ENCODE results near the gene TMEM165. TPM values are rescaled to one million over a fixed set of nuclear protein-coding genes. Genes with fewer than 3 reads are reported as not detected.
A peak's percentile ranks its signal among the peaks of the same experiment; 100 is the strongest.

TMEM165 gene
- total and polyA plus RNA-seq, 2 of the 4 experiments (the other 2 are of a cell fraction) = 49.6 to 83.0 TPM

GRCh38 chr4:55411621-55412020 lies 15.9 kb downstream of the TMEM165 start:
- Histone ChIP-seq H3K14ac (replicated peaks; ENCODE audit: low read depth, low read length) (no peak overlapping the region), H2AK9ac (replicated peaks; ENCODE audit: low read depth, low read length, poor library complexity) (no peak overlapping the region), H3K9me3 (ENCODE audit: control insufficient read depth, insufficient read depth, low read length) (no peaks in the 10 kb centered on the region), H3K36me3 (ENCODE audit: control insufficient read depth, insufficient read depth, low read length) (peaks cover 28% of the 10 kb centered on the region), H3K27ac (ENCODE audit: insufficient read depth, low read length) (no peak overlapping the region), H2BK120ac (ENCODE audit: low read depth, low read length) (no peak overlapping the region), H2BK5ac (ENCODE audit: low read depth, low read length, poor library complexity, severe bottlenecking) (no peak overlapping the region), H2BK15ac (ENCODE audit: low read depth, low read length) (no peak overlapping the region), H3K56ac (ENCODE audit: extremely low read depth, insufficient read depth, low read length) (no peak overlapping the region), H3K4me2 (ENCODE audit: low read depth, low read length) (no peak overlapping the region), H2AFZ (replicated peaks; ENCODE audit: low read length, poor library complexity) (no peak overlapping the region), H3K4me3 (ENCODE audit: insufficient read depth, low read depth, low read length) (no peak overlapping the region), H3K79me1 (ENCODE audit: low read depth in 1 of 2, low read length in 2 of 2) (peaks cover 16 to 64% of the 10 kb centered on the region in 2 experiments), H3K4me1 (ENCODE audit: control insufficient read depth, insufficient read depth, low read length) (peaks cover 8% of the 10 kb centered on the region), H3K9ac (ENCODE audit: low read depth, low read length) (no peak overlapping the region), H3K4ac (ENCODE audit: low read depth, low read length) (no peak overlapping the region), H2BK20ac (ENCODE audit: low read depth, low read length) (no peak overlapping the region), H4K5ac (ENCODE audit: low read depth, low read length) (no peak overlapping the region), H4K20me1 (ENCODE audit: insufficient read depth, low read length) (peaks cover 83% of the 10 kb centered on the region), H4K91ac (ENCODE audit: insufficient read depth, low read depth, low read length) (no peak overlapping the region), H3K9me1 (ENCODE audit: insufficient read depth, low read length) (peaks cover 13% of the 10 kb centered on the region; the same call in 1 of the 2 replicates), H3K18ac (ENCODE audit: low read depth, low read length) (no peak overlapping the region), H3K23ac (ENCODE audit: low read depth, low read length) (no peak overlapping the region), H4K8ac (ENCODE audit: low read depth in 2 of 2, low read length in 2 of 2) (no peak overlapping the region), H3K27me3 (ENCODE audit: control insufficient read depth, insufficient read depth, low read length) (no peaks in the 10 kb centered on the region), H2AK5ac (ENCODE audit: low read depth, low read length) (no peak overlapping the region)
- in situ Hi-C loops (cut with MboI; ENCODE audit: low sequenced_read_pairs) (loop anchor here (25.0 kb wide), 1 partner anchor 451 kb away; the partner anchor contains the start of gene EXOC1), intact Hi-C loops (cut with micrococcal nuclease) (no loop called here), dilution Hi-C loops (cut with HindIII; ENCODE audit: low sequenced_read_pairs, unreplicated experiment) (no loop called here)
- TF ChIP-seq MAFK (IDR thresholded peaks at IDR 0.05; ENCODE audit: low read depth, low read length) (no peak), RCOR1 (IDR thresholded peaks at IDR 0.05; ENCODE audit: insufficient replicate concordance, low read length) (no peak), FOS (IDR thresholded peaks at IDR 0.05; ENCODE audit: low read depth, low read length) (no peak), CEBPB (IDR thresholded peaks at IDR 0.05; ENCODE audit: low read depth, low read length) (0 out of 2 replicates have a peak, but pooled peaks have one; percentile 9)
- no TSS peak for BruUV-seq (replicated peaks)
- ChIA-PET CTCF (no interaction called here), POLR2A (ENCODE audit: unreplicated experiment) (no interaction called here)
- ATAC-seq (ENCODE audit: low read depth) (no peak), DNase-seq (peak; percentile 37)
- WGBS, 2 experiments (ENCODE audit: extremely low coverage in 2 of 2, insufficient read length in 1 of 2) = no CpG with 5 or more reads among the region's 6 CpGs
